GM18502 (cell line): ENCODE measurements around the gene LPAR2.
A peak's percentile ranks its signal among the peaks of the same experiment; 100 is the strongest.
"Not testable (repeated sequence)": the region's sequence is repeated elsewhere in the genome, so short reads cannot be mapped to it uniquely, and the experiment has no call there.

Source experiments
- ATAC-seq: cut with Tn5 transposase; IDR thresholded peaks from one replicate; pipeline ENCODE4 v1.9.1; 2021; ENCODE audit warnings: mild to moderate bottlenecking; ENCODE audit not compliant: unreplicated experiment, poor library complexity

Gene LPAR2

DNA sequence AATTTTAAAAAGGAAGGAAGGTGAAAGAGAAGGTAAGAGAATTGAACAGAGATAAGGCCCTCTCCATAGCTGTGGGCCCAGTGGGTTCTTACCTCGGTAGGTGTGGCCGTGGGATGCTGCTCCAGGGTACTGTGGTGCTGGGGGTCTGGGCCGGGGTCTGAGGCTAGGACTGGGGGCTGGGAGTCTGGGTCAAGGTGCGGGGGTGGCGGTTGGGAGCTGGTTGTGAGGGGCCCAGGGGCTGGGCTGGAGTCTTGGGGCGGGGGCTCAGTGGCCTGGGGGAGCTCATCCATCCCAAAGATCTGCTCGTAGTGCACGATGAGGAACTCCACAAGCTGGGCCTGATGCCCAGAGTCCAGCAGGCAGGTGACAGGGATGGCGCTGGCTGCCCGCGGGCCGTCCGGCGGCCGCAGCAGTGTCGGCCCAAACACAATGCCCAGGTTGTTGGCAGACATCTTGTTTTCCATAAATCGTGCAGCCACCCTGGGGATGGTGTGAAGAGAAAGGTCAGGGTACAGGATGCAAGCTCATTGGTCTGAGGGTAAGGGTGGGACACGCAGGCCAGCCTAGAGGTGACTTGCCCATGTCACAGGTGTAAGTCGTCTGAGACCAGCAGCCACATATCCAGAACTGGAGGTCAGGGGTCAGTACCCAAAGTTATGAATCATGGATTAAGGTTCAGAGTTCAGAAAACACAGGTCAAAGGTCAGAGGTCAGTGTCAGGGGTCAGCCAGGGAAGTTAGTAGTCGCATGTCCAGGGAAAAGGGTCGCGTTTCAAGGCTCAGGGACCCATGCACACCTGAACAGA, 5.9 kb upstream of the LPAR2 start:
- ATAC-seq, result no peak

DNA sequence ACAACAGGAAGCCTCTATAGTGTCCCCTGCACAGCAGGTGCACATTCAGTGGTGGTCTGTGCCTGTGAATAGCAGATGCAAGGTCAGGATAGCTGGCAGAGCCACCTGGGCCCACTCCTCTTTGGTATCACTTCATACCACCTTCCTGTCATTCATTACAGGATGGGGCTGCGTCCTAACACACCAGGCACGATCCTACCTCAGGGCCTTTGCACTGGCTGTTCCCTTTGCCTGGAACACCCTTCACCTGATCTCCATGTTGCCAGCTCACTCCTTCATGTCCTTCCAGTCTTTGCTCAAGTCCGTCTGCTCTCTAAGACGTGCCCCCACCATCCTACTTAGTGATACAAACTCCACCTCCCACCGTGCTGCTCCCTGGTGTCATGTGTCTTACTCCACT, 4.6 kb upstream of the LPAR2 start:
- ATAC-seq, result no peak

DNA sequence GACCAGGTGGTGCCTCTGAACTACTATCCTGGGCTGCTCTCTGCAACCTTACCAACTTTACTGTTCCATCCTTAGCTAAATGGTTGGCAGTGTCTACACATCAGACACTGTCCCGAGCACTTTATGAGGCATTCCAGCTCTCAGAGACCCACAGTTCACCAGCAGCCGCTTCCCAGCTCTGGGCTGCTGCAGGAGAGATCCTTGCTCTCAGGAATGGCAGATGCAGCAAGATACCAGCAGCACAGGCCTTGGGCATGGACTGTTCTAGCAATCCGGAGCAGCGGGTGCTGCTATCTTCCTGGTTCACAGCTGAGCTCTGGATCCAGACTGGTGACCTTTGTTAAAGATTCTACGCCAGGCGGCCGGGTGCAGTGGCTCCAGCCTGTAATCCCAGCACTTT, 3.3 kb upstream of the LPAR2 start:
- ATAC-seq, result no peak

DNA sequence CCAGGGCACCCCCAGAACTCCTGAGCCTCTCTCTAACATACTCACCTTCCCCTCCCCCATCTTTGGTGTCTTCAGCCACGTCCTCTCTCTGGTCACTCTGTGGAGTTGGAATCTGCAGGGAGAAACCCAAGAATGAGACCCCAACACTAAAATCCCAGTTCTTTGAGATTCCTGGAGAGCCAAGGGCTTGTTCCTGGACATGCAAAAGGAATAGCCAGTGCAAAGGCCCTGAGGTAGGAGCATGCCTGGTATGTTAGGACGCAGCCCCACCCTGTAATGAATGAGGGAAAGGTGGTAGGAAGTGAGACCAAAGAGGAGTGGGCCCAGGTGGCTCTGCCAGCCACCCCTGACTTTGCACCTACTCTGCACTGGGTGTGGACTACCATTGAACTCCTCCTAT, 2.4 kb upstream of the LPAR2 start:
- no peak for ATAC-seq

DNA sequence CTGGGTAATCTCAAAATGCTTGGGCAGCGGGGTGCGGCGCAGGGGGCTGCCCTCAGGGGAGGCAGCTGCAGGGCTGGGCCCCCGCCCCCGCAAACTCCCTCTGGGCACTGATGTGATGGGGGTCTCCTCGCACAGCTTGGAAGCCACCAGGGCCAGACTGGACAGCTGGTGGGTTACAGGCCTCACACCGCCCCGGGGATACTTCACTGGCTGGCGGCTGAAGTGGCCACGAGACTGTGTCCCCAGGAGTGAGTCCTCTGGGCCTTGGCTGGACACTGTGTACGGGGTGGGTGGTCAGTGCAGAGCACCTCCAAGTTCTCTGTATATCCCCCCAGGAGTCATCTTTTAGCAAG, 2.0 kb upstream of the LPAR2 start:
- ATAC-seq, result no peak

DNA sequence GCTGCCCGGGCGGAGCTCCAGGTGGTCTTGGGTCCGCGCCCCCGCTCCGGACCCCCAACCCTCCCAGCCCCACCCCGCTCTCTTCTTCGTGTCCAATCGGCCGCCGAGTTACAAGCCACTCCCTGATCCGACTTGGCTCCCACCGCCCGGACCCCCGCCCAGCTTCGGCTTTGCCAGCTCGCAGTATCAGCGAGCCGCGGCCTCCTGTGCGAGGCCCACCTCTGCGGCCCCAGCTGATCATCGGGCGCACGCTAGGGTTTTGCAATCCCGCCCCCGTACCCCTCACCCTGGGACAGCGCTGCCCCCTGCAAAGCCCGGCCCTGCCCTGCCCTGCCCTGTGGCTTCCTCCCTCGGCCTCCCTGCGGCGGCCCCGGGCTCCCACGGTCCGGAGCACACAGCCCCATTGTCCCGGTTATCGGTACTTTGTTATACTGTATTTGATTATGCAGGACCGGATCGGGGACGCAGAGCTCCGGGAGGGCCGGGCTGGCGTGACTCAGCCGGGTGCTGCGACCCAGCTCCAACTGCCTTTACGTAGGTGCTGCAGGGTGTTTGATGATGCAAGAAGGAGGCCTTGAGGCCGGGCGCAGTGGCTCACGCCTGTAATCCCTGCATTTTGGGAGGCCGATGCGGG, 598 bp upstream of the LPAR2 start:
- peak; percentile 11 for ATAC-seq

DNA sequence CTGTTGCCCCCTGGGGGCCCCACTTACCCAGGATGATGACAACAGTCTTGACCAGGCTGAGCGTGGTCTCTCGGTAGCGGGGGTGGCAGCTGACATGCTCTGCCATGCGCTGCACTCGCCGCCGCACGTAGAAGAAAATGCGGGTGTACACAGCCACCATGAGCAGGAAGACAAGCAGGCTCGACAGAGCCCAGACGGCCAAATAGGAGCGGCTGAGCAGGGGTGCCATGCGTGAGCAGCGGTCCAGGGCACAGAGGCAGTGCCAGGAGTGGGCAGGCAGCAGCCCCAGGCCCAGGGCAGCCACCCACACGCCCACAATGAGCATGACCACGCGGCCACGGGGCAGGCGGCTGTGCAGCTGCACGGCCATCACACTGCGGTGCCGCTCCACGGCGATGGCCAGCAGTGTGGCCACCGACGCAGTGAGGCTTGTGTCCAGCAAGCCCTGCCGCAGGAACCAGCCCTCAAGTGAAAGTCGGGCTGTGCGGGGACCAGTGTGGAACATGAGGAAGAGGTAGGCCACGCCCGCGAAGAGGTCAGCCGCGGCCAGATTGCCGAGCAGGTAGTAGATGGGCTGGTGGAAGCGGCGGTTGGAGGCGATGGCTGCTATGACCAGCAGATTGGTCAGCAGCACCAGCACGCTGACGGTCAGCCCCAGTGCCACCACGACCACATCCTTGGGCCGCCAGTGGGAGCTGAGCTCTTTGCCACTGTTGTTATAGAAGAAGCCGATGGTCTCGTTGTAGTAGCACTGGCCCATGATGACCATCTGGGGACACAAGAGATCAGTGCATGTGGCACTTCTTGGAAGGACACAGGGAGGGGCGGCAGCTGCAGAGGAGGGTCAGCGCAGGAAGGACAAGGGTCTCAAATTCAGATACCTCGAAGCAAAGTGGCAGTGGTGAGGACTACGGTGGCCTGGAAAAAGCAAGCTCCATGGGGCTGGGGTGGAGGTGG, 1.2 kb downstream of the LPAR2 start:
- no peak for ATAC-seq

DNA sequence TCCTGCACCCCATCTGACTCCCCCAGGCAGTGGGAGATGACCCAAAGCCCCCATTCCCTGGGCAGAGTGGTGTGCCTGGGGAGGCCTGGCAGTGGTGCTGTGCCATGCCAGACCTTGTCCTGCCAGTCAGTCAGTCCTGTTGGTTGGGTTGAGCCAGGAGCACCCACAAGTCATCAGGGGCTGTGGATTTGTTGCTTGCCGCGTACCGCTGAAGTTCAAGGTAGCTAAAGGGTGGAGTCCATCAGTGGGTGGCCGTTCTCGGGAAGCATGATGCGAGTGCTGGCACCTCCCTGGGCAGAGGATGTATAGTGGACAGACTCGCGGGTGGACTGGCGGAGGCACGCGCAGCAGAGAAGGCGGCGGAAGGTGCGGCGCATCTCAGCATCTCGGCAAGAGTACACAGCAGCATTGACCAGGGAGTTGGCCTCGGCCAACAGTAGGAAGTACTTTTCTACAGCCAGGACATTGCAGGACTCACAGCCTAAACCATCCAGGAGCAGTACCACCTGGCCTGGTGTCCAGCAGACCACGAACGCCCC, 3.9 kb downstream of the LPAR2 start:
- no peak for ATAC-seq

DNA sequence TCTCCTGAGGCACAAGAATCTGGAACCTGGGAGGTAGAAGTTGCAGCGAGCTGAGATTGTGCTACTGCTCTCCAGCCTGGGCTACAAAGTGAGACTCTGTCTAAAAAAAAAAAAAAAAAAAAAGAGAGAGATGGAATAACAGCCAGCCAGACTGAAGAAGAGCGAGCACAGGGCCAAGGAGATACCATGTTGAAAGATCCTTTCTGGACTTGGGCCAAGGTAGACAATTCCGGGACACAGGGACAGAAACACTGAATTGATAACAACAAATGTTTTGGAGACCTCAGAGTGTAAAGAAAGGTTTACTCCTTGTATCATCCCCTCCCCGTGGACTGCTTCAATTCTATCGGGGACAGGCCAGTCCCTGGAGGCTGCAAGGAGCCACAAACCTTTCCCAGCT, 4.6 kb downstream of the LPAR2 start:
- ATAC-seq, result no peak

DNA sequence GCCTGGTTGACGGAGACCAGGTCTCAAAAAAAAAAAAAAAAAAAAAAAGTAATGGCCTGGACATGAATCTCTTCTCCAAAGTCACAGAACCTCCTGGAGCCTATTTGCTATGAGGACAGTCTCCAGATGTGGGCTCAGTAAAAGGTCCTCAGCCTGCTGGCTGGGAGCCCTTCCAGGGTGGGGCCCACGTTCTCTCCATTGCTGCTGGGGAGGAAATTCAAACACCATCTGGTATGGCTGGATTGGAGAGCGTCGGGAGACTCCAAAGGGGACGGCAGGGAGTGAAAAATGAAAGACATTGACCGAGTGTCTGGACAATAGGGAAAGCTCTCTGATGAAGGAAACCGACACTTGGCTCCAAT, 8.2 kb downstream of the LPAR2 start:
- ATAC-seq, result no peak

DNA sequence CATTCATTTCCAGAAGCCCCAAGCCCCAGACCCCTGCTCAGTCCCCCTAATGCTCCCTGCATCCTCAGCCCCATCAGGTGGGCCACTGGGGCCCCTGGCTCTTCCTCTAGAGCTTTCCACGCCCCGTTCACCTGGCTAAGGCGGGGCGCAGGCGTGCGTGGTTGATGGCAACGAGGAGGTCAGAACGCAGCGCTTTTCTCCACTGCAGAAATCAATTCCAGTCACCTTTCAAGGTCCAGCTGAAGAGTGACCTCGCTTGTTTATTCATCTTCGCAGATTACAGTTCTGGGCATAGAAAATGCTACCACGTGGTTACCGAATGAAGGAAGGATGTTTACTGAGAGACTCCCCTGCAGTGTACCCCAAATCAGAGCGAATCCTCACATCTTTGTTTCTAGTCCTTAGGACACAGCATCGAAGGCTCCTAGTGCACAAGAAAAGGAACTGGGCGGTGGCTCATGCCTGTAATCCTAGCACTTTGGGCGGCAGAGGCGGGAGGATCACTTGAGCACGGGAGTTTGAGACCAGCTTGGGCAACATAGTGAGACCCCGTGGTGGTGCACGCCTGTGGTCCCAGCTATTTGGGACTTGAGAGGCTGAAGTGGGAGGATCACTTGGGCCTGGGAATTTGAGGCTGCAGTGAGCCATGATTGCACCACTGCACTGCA, 8.7 kb downstream of the LPAR2 start:
- ATAC-seq, result no peak

DNA sequence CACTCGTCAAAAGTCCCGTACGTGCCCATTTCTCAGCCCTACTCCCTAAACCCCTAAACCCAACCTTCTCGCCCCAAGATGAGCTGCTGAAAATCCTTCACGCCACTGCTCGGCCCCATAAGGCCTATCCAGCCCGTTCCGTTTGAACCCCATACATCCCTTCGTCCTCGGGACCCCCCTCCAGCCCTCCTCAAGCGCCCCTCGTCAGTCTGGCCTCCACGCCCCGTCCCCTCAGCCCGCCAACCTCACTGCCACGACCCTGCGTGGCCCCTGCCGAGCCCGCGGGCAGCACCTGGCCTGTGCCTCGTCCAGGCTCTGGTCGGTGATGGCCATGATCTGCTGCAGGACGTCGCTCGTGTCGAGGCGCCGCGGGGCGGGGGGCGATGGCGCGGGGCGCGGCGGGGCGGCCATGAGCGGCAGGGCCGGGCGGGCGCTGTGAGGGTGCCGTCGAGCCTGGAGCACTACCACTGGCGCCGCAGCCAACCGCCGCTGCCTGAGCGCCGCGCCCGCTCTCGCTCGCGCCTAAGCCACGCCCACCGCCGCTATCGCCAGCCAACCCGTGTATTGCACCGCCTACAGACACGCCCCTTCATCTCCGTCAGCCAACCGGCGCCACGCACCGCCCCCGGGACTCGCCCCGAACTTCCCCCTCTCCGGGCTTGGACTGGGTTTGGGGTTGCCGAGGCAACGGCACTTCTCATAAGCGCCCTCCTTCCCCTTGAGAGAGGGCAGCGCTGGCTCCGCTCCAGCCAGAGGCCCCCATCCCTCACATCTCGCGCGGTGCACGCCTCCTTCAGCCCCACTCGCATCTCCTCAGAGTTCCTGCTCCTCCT, 9.6 kb downstream of the LPAR2 start, which contains the start of gene PBX4:
TSS of gene PBX4 (minus strand) at position 469 of the 833 bp plus-strand sequence. CDS start at position 411, 58 bp downstream.
- ATAC-seq, result peak; percentile 96

DNA sequence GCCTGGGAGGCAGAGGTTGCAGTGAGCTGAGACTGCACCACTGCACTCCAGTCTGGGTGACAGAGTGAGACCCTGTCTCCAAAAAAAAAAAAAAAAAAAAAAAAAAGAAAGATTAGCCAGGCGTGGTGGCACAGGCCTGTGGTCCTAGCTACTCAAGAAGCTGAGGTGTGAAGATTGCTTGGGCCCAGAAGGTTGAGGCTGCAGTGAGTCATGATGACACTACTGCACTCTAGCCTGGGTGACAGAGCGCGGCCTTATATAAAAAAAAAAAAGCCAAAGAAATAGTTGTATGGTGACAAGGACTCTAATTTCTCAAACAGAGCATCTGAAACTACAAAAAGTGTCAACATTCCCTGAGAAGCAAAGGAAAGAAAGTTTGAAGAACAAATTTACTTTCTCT, 12.9 kb downstream of the LPAR2 start:
- ATAC-seq, result no peak

DNA sequence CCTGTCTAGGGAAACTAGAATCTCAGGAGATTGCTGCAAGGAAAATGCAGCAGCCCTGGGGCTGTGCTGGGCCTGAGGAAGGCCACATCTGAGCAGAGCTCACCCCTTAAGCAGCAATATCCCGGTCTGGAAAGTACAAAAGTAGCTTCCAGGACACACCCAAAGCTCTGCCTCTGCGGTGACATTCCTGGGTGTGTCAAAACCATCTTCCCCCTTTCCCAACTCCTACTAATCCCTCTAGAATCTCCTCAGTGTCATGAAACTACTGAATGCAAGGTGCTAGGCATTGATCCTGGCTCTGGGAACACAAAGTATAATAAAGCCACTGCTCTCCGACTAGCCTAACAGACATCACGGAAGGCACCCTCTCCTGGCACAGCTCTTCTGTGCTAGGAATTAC, 14.5 kb downstream of the LPAR2 start:
- ATAC-seq, result no peak

DNA sequence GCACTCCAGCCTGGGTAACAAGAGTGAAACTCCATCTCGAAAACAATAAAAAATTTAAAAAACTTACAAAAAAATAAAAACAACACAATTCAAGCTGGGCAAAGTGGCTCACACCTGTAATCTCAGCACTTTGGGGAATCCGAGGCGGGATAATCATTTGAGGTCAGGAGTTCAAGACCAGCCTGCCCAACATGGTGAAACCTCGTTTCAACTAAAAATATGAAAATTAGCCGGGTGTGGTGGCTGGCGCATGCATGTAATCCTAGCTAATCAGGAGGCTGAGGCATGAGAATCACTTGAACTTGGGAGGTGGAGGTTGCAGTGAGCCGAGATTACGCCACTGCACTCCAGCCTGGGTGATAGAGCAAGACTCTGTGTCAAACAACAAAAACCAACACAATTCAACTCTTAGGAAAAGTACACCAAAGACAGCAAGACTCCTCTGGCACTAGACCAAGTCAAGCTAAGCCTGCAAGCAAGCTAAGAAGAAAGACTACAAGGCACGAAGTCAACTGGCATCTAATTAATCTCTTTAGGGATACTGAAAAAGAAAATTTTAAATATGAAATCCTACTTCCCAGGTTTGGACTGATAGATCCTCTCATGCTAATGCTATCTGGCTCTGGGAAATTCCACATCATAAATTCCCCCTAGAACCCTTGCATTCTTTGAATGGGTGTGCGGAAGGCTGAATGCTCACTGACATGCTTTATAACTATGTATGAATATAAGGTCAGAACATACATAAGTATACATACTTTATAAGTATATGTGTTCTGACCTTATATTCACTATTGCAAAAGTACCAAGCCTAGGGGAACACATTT, 17.4 kb downstream of the LPAR2 start:
- no peak for ATAC-seq

DNA sequence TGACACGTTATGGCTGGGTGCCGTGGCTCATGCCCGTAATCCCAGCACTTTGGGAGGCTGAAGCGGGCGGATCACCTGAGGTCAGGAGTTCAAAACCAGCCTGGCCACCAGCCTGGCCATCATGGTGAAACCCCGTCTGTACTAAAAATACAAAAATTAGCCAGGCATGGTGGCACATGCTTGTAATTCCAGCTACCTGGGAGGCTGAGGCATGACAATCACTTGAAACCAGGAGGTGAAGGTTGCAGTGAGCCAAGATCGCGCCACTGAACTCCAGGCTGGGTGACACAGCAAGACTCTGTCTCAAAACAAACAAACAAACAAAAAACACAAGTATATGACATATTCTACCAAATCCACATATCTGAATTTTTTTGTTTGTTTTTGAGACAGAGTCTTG, 21.3 kb downstream of the LPAR2 start:
- ATAC-seq, result not testable (repeated sequence)

DNA sequence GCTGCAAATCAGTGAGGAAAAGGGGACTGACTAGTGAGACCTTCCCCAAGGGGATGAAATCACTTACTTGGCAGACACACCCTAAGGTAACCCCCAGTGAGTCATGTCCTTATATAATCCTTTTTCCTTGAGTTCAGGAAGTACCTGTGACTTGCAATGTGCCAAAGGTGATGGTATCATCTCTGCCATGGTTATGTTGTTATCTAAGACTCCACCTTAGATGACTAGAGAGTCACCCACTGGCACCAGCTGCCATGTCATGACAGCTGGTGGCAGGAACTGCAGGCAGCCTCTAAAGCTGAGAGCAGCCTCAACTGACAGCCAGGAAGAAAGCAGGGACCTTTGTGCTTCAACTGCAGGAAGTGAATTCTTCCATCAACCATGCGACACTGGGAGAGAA, 22.0 kb downstream of the LPAR2 start:
- no peak for ATAC-seq

DNA sequence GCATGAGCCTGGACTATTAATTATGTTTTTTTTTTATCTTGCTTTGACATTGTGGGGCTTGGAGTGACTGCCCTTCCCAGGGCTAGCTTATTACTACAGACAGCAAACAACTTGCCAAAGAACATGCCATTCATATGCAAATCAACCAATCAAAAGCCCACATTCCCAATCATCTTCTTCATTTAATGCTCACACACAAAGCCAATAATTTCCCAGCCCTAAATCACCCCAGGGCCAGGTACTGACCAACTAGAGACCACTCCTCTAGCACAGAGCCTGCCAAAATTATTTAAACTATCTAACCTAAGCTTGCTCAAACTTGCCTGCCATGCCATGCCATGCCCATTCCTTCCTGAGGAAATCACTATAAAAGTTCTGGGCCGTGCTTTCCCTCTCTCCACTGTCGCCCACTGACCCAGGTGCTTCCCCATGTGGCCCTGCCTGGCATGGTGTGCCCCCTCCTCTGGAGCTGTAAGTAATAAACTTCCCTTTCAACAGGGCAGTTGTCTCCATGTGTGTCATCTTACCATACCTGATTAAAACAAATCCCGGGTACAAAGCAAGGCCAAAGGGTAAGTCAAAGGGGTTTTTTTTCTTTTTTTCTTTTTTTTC, 25.2 kb downstream of the LPAR2 start:
- ATAC-seq, result no peak
